Measurements from ENCODE around the gene SIRPB1. TPM values are rescaled to one million over a fixed set of nuclear protein-coding genes. Genes with fewer than 3 reads are reported as not detected.
"Not testable (repeated sequence)": the region's sequence is repeated elsewhere in the genome, so short reads cannot be mapped to it uniquely, and the experiment has no call there.

The SIRPB1 gene
- total RNA-seq, 1 donor from 2014 or later, result 1.6 TPM

DNA sequence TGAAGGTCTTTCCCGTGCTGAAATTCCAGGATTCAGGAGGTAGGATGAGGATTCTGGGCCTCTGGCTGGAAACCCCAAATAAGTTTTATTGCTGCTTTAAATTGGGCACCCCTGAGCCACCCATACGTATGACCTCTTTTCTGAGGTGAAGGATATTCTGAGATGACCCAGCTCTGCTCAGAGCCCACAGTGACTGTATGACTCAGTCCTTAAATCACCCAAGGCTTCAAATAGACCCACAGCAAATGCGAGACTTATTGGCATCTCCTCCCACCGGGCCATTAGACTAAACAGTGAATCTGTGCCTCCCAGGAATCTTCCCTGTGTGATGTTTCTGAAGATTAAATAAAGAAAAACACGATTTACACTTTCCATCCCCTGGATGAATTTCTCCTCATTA lies 28.3 kb upstream of the SIRPB1 start:
- no peaks in the 10 kb centered on the region for H3K9me3 Mint-ChIP-seq (ENCODE audit: low read depth)
- no peak for DNase-seq (ENCODE audit: low spot score)
- no peak overlapping the region for H3K4me3 Mint-ChIP-seq (ENCODE audit: unreplicated experiment)
- TF ChIP-seq CTCF (IDR thresholded peaks at IDR 0.05), result no peak
- H3K27me3 Mint-ChIP-seq (ENCODE audit: low read depth), result peaks cover 3% of the 10 kb centered on the region
- no peak overlapping the region for H3K27ac Mint-ChIP-seq (ENCODE audit: unreplicated experiment)
- H3K36me3 Mint-ChIP-seq (ENCODE audit: low read depth), result no peaks in the 10 kb centered on the region
- H3K4me1 Mint-ChIP-seq (ENCODE audit: low read depth), result no peaks in the 10 kb centered on the region

GRCh38 chr20:1646975-1647431 lies 27.2 kb upstream of the SIRPB1 start:
- Mint-ChIP-seq H3K27me3 (ENCODE audit: low read depth) (peaks cover 3% of the 10 kb centered on the region), H3K9me3 (ENCODE audit: low read depth) (no peaks in the 10 kb centered on the region), H3K4me1 (ENCODE audit: low read depth) (no peaks in the 10 kb centered on the region), H3K36me3 (ENCODE audit: low read depth) (no peaks in the 10 kb centered on the region), H3K27ac (ENCODE audit: unreplicated experiment) (no peak overlapping the region), H3K4me3 (ENCODE audit: unreplicated experiment) (no peak overlapping the region)
- DNase-seq (ENCODE audit: low spot score), result no peak
- TF ChIP-seq CTCF (IDR thresholded peaks at IDR 0.05), result no peak

- H3K4me1 Mint-ChIP-seq (ENCODE audit: low read depth), result no peaks in the 10 kb centered on the region
- H3K4me3 Mint-ChIP-seq (ENCODE audit: unreplicated experiment), result no peak overlapping the region
- no peak overlapping the region for H3K27ac Mint-ChIP-seq (ENCODE audit: unreplicated experiment)
- no peak for DNase-seq (ENCODE audit: low spot score)
- peaks cover 9% of the 10 kb centered on the region for H3K9me3 Mint-ChIP-seq (ENCODE audit: low read depth)
- TF ChIP-seq CTCF (IDR thresholded peaks at IDR 0.05), result no peak
- no peaks in the 10 kb centered on the region for H3K36me3 Mint-ChIP-seq (ENCODE audit: low read depth)
- H3K27me3 Mint-ChIP-seq (ENCODE audit: low read depth), result no peaks in the 10 kb centered on the region
Measured at GRCh38 chr20:1644101-1644962, 24.5 kb upstream of the SIRPB1 start.

- not testable (repeated sequence) for H3K4me1 Mint-ChIP-seq (ENCODE audit: low read depth); H3K4me3 Mint-ChIP-seq (ENCODE audit: unreplicated experiment); H3K27me3 Mint-ChIP-seq (ENCODE audit: low read depth); H3K27ac Mint-ChIP-seq (ENCODE audit: unreplicated experiment); H3K36me3 Mint-ChIP-seq (ENCODE audit: low read depth); DNase-seq (ENCODE audit: low spot score)
- H3K9me3 Mint-ChIP-seq (ENCODE audit: low read depth), result peaks cover 12% of the 10 kb centered on the region
Measured at GRCh38 chr20:1638643-1639042, 18.8 kb upstream of the SIRPB1 start.

- no peak for TF ChIP-seq CTCF (IDR thresholded peaks at IDR 0.05)
- no peak for DNase-seq (ENCODE audit: low spot score)
- H3K4me1 Mint-ChIP-seq (ENCODE audit: low read depth), result no peaks in the 10 kb centered on the region
- H3K27me3 Mint-ChIP-seq (ENCODE audit: low read depth), result no peaks in the 10 kb centered on the region
- no peaks in the 10 kb centered on the region for H3K36me3 Mint-ChIP-seq (ENCODE audit: low read depth)
- peaks cover 12% of the 10 kb centered on the region for H3K9me3 Mint-ChIP-seq (ENCODE audit: low read depth)
- no peak overlapping the region for H3K4me3 Mint-ChIP-seq (ENCODE audit: unreplicated experiment)
- H3K27ac Mint-ChIP-seq (ENCODE audit: unreplicated experiment), result no peak overlapping the region
Measured at GRCh38 chr20:1637755-1638154, 17.9 kb upstream of the SIRPB1 start.

DNA sequence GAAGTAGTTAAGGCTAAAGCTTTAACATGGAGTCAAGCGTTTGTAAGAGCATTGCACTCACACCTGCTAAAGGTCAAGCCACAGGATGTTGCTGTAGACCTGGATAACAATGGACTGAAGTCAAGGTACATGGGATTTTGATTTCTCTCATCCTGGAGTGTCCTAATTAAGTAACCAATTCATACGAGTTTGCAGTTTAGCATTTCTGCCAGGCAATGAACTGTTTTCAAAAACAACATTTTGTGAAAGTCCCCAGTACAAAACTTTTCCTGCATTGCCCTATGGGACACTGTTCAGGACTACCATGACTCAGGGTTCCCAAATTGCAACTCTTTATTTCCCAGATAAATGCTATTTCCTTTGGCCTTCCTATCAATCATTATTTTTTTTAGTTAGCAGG lies 17.4 kb upstream of the SIRPB1 start:
- no peak overlapping the region for H3K27ac Mint-ChIP-seq (ENCODE audit: unreplicated experiment)
- no peaks in the 10 kb centered on the region for H3K4me1 Mint-ChIP-seq (ENCODE audit: low read depth)
- no peaks in the 10 kb centered on the region for H3K36me3 Mint-ChIP-seq (ENCODE audit: low read depth)
- no peak overlapping the region for H3K4me3 Mint-ChIP-seq (ENCODE audit: unreplicated experiment)
- TF ChIP-seq CTCF (IDR thresholded peaks at IDR 0.05), result no peak
- peaks cover 12% of the 10 kb centered on the region for H3K9me3 Mint-ChIP-seq (ENCODE audit: low read depth)
- no peaks in the 10 kb centered on the region for H3K27me3 Mint-ChIP-seq (ENCODE audit: low read depth)
- DNase-seq (ENCODE audit: low spot score), result no peak

Data from chondrocyte (in vitro differentiated cells).